Endothelial cell of umbilical vein (primary cell): Measurements from ENCODE around the gene IGLON5. TPM values are rescaled to one million over a fixed set of nuclear protein-coding genes. Genes with fewer than 3 reads are reported as not detected.

Experiments used
- BruUV-seq: library from RNA; stranded (reverse); fragments of 400-500 nt; replicated peaks from 2 replicates; lab custom pipeline; 2021; lab: Mats Ljungman, UMichigan
- CTCF ChIA-PET: fragments of 300-600, 350-600 bp; sonication (Branson Sonifier 250); formaldehyde crosslinking; loops from one replicate; lab custom pipeline; 2021; ENCODE audit warnings: antibody characterized with exemption, inconsistent platforms; lab: Charles Lee
- POLR2A ChIA-PET: fragments of 300-600, 350-600 bp; sonication (Branson Sonifier 250); formaldehyde crosslinking; loops from one replicate; lab custom pipeline; 2021; ENCODE audit warnings: antibody characterized with exemption, inconsistent platforms; lab: Charles Lee
- DNase-seq: peaks from one replicate; pipeline ENCODE4 v3.0.0-alpha.2; 2011; ENCODE audit warnings: low read depth, low spot score
- FAIRE-seq: peaks from 2 replicates; lab custom pipeline; 2011; peaks lifted over from hg19 to GRCh38; lab: Jason Lieb, UNC
- H2AFZ ChIP-seq: 2 replicates; pipeline ENCODE4 v1.6.0; 2012; ENCODE audit warnings: low read depth, low read length, control low read depth, inconsistent platforms
- H3K27ac ChIP-seq: 2 replicates; pipeline ENCODE4 v1.5.1; 2011; ENCODE audit warnings: low read depth, mild to moderate bottlenecking, control low read depth, low read length, moderate library complexity; ENCODE audit not compliant: insufficient read depth
- H3K27me3 ChIP-seq, 2 experiments: 2 replicates each; pipeline versions ENCODE4 v1.6.0 to v1.6.1; 2011; ENCODE audit warnings: low read length in 2 of 2, mixed read lengths in 1 of 2; ENCODE audit not compliant: control insufficient read depth in 2 of 2, insufficient read depth in 2 of 2
- H3K36me3 ChIP-seq, 2 experiments: 2 replicates in 1 of 2; 3 replicates in 1 of 2; pipeline ENCODE4 v1.5.1; 2011; ENCODE audit warnings: low read length in 2 of 2, mild to moderate bottlenecking in 1 of 2, moderate library complexity in 1 of 2; ENCODE audit not compliant: control insufficient read depth in 2 of 2, insufficient read depth in 2 of 2; ENCODE audit errors: extremely low read depth in 1 of 2
- H3K4me1 ChIP-seq: 3 replicates; pipeline ENCODE4 v1.5.1; 2011; ENCODE audit warnings: mild to moderate bottlenecking, low read length; ENCODE audit not compliant: control insufficient read depth, insufficient read depth; ENCODE audit errors: extremely low read depth
- H3K4me2 ChIP-seq: 2 replicates; pipeline ENCODE4 v1.6.1; 2011; ENCODE audit warnings: low read length, control low read depth, mixed read lengths; ENCODE audit not compliant: insufficient read depth
- H3K4me3 ChIP-seq, 3 experiments: fragments of 200-600 bp in 1 of 3; sonication (generic), shearing (Covaris generic) in 1 of 3; replicated peaks in 1 of 3; 2 replicates each; pipeline ENCODE4 v1.5.1; 2011 to 2016; ENCODE audit warnings: control low read depth in 3 of 3, low read length in 3 of 3, mild to moderate bottlenecking in 2 of 3, inconsistent platforms in 1 of 3, low read depth in 1 of 3, moderate library complexity in 1 of 3; ENCODE audit not compliant: insufficient read depth in 1 of 3
- H3K79me2 ChIP-seq: 2 replicates; pipeline ENCODE4 v1.6.0; 2012; ENCODE audit warnings: low read length, inconsistent platforms; ENCODE audit not compliant: control insufficient read depth, insufficient read depth
- H3K9ac ChIP-seq: replicated peaks from 2 replicates; pipeline ENCODE3; 2011; ENCODE audit warnings: low read length, control low read depth; ENCODE audit not compliant: insufficient read depth; ENCODE audit errors: extremely low read depth
- H3K9me1 ChIP-seq: replicated peaks from 3 replicates; pipeline ENCODE4 v1.6.0; 2011; ENCODE audit warnings: mild to moderate bottlenecking, low read length; ENCODE audit not compliant: control insufficient read depth, insufficient read depth; ENCODE audit errors: extremely low read depth
- H3K9me3 ChIP-seq: replicated peaks from 2 replicates; pipeline ENCODE4 v1.5.1; 2012; ENCODE audit warnings: low read length, inconsistent platforms; ENCODE audit not compliant: control insufficient read depth, insufficient read depth
- H4K20me1 ChIP-seq: replicated peaks from 2 replicates; pipeline ENCODE3; 2011; ENCODE audit warnings: mild to moderate bottlenecking, low read length; ENCODE audit not compliant: control insufficient read depth, insufficient read depth; ENCODE audit errors: extremely low read depth
- FOS ChIP-seq: IDR thresholded peaks from 2 replicates; pipeline ENCODE4 v1.6.1; 2011; ENCODE audit warnings: mild to moderate bottlenecking, low read length, moderate library complexity, borderline replicate concordance; ENCODE audit not compliant: insufficient read depth
- GATA2 ChIP-seq: IDR thresholded peaks from 2 replicates; pipeline ENCODE4 v1.7.0; 2011; ENCODE audit warnings: low read depth, mild to moderate bottlenecking, moderate library complexity, mixed read lengths, low read length; ENCODE audit not compliant: insufficient read length, insufficient read depth
- MYC ChIP-seq: IDR thresholded peaks from one replicate; pipeline ENCODE4 v1.6.1; 2011; ENCODE audit warnings: mild to moderate bottlenecking, low read depth, low read length
- POLR2A ChIP-seq: IDR thresholded peaks from 2 replicates; pipeline ENCODE4 v1.6.1; 2012; ENCODE audit warnings: low read depth, mild to moderate bottlenecking, control low read depth, low read length
- POLR2AphosphoS5 ChIP-seq: IDR thresholded peaks from 2 replicates; pipeline ENCODE4 v1.6.1; 2012; ENCODE audit warnings: low read depth, mild to moderate bottlenecking, control low read depth, low read length, moderate library complexity; ENCODE audit not compliant: insufficient read depth
- dilution Hi-C: fragments of 300-500 bp; cut with MboI; formaldehyde crosslinking; loops from one replicate; pipeline ENCODE4 v1.15.0; 2019; ENCODE audit warnings: low sequenced_read_pairs; ENCODE audit not compliant: extremely low pct_ligation_motif_present
- intact Hi-C: fragments of 100-400 bp; cut with micrococcal nuclease; formaldehyde crosslinking; loops from one replicate; pipeline ENCODE4 v1.10.0; 2022
- polyA plus RNA-seq, 4 experiments: library from polyadenylated mRNA; depleted of rRNA in 3 of 4; stranded (reverse) in 3 of 4; unstranded in 1 of 4; fragments of >200 nt; gene quantifications; 2 replicates each; pipeline versions ENCODE4 v1.2.1 to v1.2.3, GENCODE V29; 2011 to 2012; ENCODE audit warnings: missing spikeins in 1 of 4
- total RNA-seq: library from RNA; stranded (reverse); gene quantifications from 2 replicates; pipeline ENCODE4 v1.2.3, GENCODE V29; 2021
- TF ChIP-seq, protein P1 (sequence below), 2 donors: IDR thresholded peaks; 1 replicate in 1 of 2; 2 replicates in 1 of 2; pipeline ENCODE4 v1.5.1; 2011; ENCODE audit warnings: low read length in 2 of 2, mild to moderate bottlenecking in 2 of 2, moderate library complexity in 2 of 2, control low read depth in 1 of 2, inconsistent platforms in 1 of 2, low read depth in 1 of 2; ENCODE audit not compliant: insufficient read depth in 1 of 2; ENCODE audit errors: extremely low read depth in 1 of 2

The IGLON5 gene
- total and polyA plus RNA-seq, 2 donors (not counting 3 experiments of a cell fraction or from before 2014, with no cell fraction given), result not detected

DNA sequence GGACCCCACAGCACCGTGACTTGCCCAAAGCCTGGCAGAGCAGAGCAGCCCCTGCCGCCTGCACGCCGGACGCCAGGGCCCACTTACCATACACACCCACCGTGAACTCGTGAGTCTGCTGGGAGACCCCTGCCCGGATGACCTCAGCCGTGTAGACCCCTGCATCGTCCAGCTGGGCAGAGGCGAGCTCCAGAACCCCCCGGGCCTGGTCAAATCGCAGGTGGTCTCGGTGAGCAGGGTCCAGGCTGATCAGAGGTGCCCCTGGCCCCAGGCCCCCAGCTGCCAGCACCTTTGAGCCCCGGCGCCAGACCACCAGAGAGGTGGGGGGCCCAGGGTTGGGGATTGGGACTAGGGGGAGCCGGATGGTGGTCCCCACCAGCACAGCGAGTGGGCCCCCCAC lies 29.6 kb downstream of the IGLON5 start:
- FAIRE-seq, result no peak
- TF ChIP-seq POLR2AphosphoS5 (no peak), MYC (no peak), POLR2A (no peak), GATA2 (no peak), FOS (no peak)
- TF ChIP-seq, protein P1, sequence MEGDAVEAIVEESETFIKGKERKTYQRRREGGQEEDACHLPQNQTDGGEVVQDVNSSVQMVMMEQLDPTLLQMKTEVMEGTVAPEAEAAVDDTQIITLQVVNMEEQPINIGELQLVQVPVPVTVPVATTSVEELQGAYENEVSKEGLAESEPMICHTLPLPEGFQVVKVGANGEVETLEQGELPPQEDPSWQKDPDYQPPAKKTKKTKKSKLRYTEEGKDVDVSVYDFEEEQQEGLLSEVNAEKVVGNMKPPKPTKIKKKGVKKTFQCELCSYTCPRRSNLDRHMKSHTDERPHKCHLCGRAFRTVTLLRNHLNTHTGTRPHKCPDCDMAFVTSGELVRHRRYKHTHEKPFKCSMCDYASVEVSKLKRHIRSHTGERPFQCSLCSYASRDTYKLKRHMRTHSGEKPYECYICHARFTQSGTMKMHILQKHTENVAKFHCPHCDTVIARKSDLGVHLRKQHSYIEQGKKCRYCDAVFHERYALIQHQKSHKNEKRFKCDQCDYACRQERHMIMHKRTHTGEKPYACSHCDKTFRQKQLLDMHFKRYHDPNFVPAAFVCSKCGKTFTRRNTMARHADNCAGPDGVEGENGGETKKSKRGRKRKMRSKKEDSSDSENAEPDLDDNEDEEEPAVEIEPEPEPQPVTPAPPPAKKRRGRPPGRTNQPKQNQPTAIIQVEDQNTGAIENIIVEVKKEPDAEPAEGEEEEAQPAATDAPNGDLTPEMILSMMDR (IDR thresholded peaks at IDR 0.05; ENCODE audit: extremely low read depth in 1 of 2, insufficient read depth in 1 of 2, low read depth in 1 of 2, low read length in 2 of 2), result no peak
- H3K27ac ChIP-seq, result no peak overlapping the region
- BruUV-seq, result no TSS peak
- no peak overlapping the region for H3K4me3 ChIP-seq
- H4K20me1 ChIP-seq, result no peaks in the 10 kb centered on the region
- peaks cover 8% of the 10 kb centered on the region for H3K4me1 ChIP-seq
- intact Hi-C loops, result no loop called here
- no peak overlapping the region for H2AFZ ChIP-seq
- CTCF ChIA-PET, result interaction anchor here (0.7 to 1.8 kb wide), 6 partner anchors 18 to 348 kb away, joined by 3 to 6 read pairs (median 4); no protein-coding TSS in a partner anchor
- H3K79me2 ChIP-seq, result no peaks in the 10 kb centered on the region
- no peaks in the 10 kb centered on the region for H3K9me1 ChIP-seq
- no peak overlapping the region for H3K9ac ChIP-seq
- POLR2A ChIA-PET, result interaction anchor here (1.5 kb wide), 1 partner anchor 24 kb away, joined by 4 read pairs; no protein-coding TSS in a partner anchor
- H3K9me3 ChIP-seq, result no peaks in the 10 kb centered on the region
- no peaks in the 10 kb centered on the region for H3K27me3 ChIP-seq
- H3K4me2 ChIP-seq, result no peak overlapping the region
- no peak for DNase-seq
- dilution Hi-C loops, result no loop called here
- no peaks in the 10 kb centered on the region for H3K36me3 ChIP-seq
